ENCODE measurements around the gene NELFCD. TPM values are rescaled to one million over a fixed set of nuclear protein-coding genes. Genes with fewer than 3 reads are reported as not detected.
A peak's percentile ranks its signal among the peaks of the same experiment; 100 is the strongest.

NELFCD gene
- total and polyA plus RNA-seq, 10 of the 15 experiments (the other 5 are each of a cell fraction or from before 2014, with no cell fraction given) = 8.9 to 109 (median 82.9) TPM

GRCh38 chr20:58994390-58995159 lies 13.5 kb downstream of the NELFCD start:
- FAIRE-seq = no peak
- no peaks in the 10 kb centered on the region for H3K9me3 ChIP-seq (replicated peaks; ENCODE audit: control insufficient read depth, insufficient read depth, low read length)
- peaks cover 3% of the 10 kb centered on the region for H4K20me1 ChIP-seq (ENCODE audit: control insufficient read depth, insufficient read depth)
- intact Hi-C loops (cut with micrococcal nuclease; ENCODE audit: unreplicated experiment) = no loop called here
- H3K9ac ChIP-seq (ENCODE audit: control insufficient read depth, insufficient read depth, low read length) = no peak overlapping the region
- no peak overlapping the region for H2AFZ ChIP-seq (ENCODE audit: control insufficient read depth, low read depth, low read length)
- BruUV-seq (replicated peaks) = TSS peak; percentile 45
- ChIA-PET SMC1A (ENCODE audit: uncharacterized antibody, unreplicated experiment) (interaction anchor here (0.6 to 2.3 kb wide), 4 partner anchors 12 to 457 kb away, joined by 3 to 11 read pairs (median 3); no protein-coding TSS in a partner anchor), POLR2A (interaction anchor here (0.6 to 1.3 kb wide), 3 partner anchors 13 to 152 kb away, joined by 3 to 8 read pairs (median 5); no protein-coding TSS in a partner anchor), RAD21 (ENCODE audit: unreplicated experiment) (interaction anchor here (0.7 to 1.3 kb wide), 2 partner anchors 46 to 101 kb away, joined by 3 to 4 read pairs; no protein-coding TSS in a partner anchor), CTCF (interaction anchor here (0.7 to 0.9 kb wide), 2 partner anchors 93 to 124 kb away, joined by 3 to 4 read pairs; no protein-coding TSS in a partner anchor)
- TF ChIP-seq IKZF2 (IDR thresholded peaks at IDR 0.05) (no peak), ATF2 (IDR thresholded peaks at IDR 0.05; ENCODE audit: low read length) (peak; percentile 10; the same call in 1 of the 2 replicates)
- H3K4me3 ChIP-seq = no peak overlapping the region
- H3K27me3 ChIP-seq (replicated peaks in 1 of 2; ENCODE audit: control insufficient read depth in 2 of 2, insufficient read depth in 2 of 2, low read length in 1 of 2) = no peaks in the 10 kb centered on the region
- no peak overlapping the region for H3K4me2 ChIP-seq (ENCODE audit: control insufficient read depth, insufficient read depth)
- H3K4me1 ChIP-seq (ENCODE audit: control insufficient read depth, insufficient read depth, low read length) = peaks cover 14% of the 10 kb centered on the region
- peak; percentile 7; the same call in 1 of the 3 replicates for ATAC-seq
- peaks cover 46 to 61% of the 10 kb centered on the region in 2 experiments for H3K36me3 ChIP-seq (ENCODE audit: control insufficient read depth in 2 of 2, insufficient read depth in 2 of 2, low read length in 1 of 2)
- no peak for DNase-seq (ENCODE audit: low read depth, low spot score)
- 86% methylated on average over 15 of the region's 17 CpGs for WGBS (ENCODE audit: insufficient coverage, insufficient replicate concordance, low lambda C conversion rate, missing lambda C conversion rate)
- H3K27ac ChIP-seq (ENCODE audit: control insufficient read depth, insufficient read depth) = no peak overlapping the region
- in situ Hi-C loops (cut with MboI) = no loop called here
- H3K79me2 ChIP-seq (ENCODE audit: control insufficient read depth, insufficient read depth, low read length) = no peaks in the 10 kb centered on the region; the same call in 1 of the 2 replicates
